GM19324 (cell line): ENCODE measurements around the gene DUSP28.

Experiments used
- ATAC-seq: cut with Tn5 transposase; IDR thresholded peaks from one replicate; pipeline ENCODE4 v1.9.1; 2021; ENCODE audit warnings: mild to moderate bottlenecking, moderate library complexity; ENCODE audit not compliant: unreplicated experiment, low FRiP score

DUSP28 gene

DNA sequence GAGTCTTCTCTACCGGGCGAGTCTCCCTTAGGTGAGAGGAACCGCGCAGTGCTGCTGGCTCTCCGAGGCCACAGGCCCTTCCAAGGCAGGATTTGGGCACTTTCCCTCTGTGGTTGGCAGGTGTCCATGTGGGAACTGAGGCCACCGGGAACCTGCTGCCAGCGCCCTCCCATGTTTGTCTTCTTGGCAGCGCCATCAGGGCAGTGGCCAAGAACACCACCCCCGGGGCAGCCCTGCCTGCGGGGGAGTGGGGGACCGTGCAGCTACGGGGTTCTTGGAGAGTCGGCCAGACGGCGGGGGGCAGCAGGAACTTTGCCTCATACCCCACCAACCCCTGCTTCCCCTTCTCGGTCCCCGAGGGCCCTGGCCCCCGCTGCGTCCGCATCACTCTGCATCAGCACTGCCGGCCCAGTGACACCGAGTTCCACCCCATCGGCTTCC is 36.4 kb downstream of the DUSP28 start:
- ATAC-seq: no peak

GRCh38 chr2:240597054-240597418 is 36.9 kb downstream of the DUSP28 start:
- no peak for ATAC-seq

GRCh38 chr2:240597419-240598181 is 37.4 kb downstream of the DUSP28 start:
- no peak for ATAC-seq

DNA sequence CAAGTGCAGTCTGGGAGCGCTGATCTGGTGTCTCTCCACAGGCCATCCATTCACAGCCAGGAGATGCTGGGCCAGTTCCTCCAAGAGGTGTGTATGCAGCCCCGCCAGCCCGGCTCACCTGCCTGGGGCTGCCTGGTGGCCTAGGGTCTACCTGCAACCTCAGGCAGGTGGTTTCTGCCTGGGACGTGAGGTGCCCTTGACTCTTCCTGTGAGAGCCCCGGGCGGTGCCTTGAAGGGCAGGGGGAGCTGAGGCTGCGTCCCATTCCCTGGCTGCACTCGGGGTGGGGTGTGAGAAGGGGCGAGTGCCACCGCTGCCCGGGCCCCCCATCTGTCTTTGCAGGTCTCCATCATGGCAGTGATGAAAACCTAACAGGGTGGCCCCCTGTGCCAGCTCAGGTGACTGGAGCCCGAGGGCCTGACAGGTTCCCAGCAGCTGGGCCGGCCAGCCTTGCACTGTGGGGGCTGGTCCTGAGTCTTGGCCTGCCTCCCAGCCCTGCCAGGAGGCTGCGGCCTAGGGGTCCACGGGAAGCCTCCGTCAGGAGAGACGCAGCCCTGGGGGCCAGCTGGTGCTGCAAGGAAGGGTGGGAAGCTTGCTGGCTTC is 38.3 kb downstream of the DUSP28 start:
- no peak for ATAC-seq

DNA sequence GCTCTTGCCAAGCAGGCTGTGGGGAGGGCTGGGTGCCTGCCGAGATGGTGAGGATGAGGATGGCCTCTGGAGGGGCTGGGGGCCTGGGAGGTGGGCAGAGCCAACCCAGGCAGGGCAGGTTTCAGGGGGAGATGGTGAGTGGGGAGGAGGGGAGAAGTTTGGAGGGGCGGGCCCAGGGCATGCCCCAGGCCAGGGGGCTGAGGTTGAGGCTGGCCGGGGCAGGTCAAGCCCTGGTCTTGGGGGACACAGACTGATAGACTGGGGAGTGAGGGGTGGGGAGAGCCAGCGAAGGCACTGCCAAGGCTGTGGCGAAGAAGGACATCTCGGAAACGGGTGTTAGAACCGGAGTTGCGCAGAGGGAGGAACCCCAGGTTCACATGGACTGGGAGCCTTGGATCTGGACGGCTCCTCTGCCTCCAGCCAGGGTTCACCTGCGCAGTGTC is 39.0 kb downstream of the DUSP28 start:
- no peak for ATAC-seq

- ATAC-seq: no peak
These were observed 40.3 kb downstream of the DUSP28 start for GRCh38 chr2:240600451-240600961.

DNA sequence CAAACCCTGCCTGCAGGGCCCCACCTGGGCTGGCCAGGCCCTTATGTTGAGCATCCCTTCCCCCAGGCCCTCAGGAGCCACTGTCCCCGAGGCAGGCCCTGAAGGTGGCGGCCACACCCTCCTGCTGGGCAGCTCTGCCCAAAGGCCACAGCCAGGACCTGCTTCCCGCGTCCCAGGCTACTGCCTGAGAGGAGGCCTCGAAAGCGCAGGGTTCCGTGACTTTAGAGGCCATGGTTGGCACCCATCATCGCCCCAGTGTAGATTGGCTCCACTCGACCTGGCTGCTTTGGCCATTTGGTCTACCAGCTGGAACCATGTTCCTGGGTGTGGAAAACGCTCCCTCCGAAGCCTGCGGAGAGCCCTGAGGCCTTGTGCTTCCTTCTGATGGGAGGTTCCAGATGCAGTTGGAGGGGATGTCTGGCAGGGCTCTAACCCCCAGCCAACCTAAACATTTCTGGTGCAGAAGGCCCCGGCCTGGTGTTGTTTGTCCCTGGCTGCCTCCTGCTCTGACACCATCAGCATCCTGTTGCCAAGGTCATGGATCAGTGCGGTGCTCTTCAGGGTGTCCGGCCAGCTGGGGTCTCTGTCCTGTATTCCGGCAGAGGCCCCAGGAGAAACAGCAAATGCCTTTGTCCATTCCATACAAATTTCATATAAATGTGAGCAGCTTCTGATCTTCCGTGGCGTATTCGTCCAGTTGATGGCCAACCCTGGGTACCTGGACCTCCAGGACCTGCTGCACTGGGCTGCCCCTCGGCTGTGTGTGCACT is 41.1 kb downstream of the DUSP28 start:
- no peak for ATAC-seq

- ATAC-seq: no peak
These were observed 41.6 kb downstream of the DUSP28 start for GRCh38 chr2:240601831-240602160.

DNA sequence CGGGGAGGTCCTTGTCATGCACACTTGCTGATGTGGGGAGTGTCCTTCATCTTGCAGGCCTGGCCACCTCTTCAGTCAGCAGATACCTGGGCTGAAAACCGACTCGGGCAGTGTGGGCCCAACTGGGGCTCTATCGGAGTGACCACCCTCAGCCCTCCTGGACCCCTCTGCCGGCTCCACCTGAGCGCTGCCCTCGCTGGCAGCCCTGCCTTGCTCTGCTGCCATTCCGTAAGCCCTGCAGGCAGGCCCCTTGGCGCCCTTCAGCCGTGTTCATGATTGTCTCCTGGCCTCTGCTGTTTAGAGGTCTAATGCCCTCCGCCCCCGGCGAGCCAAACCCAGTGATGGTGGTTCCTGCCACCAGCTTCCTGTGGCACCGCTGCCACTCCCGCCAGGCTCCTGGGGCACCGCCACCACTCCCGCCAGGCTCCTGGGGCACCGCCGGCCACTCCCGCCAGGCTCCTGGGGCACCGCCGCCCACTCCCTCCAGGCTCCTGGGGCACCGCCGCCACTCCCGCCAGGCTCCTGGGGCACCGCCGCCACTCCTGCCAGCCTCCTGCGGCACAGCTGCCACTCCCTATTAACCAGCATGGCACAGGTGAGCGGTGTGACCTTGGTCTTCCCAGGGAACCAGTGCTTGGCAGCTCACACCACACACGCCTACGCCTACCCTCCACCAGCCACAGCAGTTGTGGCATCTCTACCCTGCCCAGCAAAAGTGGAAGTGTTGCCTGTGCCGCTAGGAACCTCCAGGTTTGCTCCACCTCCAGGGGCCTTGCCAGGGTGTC is 42.3 kb downstream of the DUSP28 start:
- no peak for ATAC-seq

GRCh38 chr2:240603081-240603835 is 43.1 kb downstream of the DUSP28 start:
- ATAC-seq: no peak

GRCh38 chr2:240603846-240604245 is 43.7 kb downstream of the DUSP28 start:
- ATAC-seq: no peak

- ATAC-seq: no peak
These were observed 44.3 kb downstream of the DUSP28 start for GRCh38 chr2:240604291-240604938.

GRCh38 chr2:240604939-240605716 is 45.0 kb downstream of the DUSP28 start:
- ATAC-seq: no peak

GRCh38 chr2:240605867-240606743 is 45.9 kb downstream of the DUSP28 start:
- ATAC-seq: no peak

- ATAC-seq: no peak
These were observed 51.5 kb downstream of the DUSP28 start for GRCh38 chr2:240611601-240612210.
